ENCODE results near the gene CFAP43. TPM values are rescaled to one million over a fixed set of nuclear protein-coding genes. Genes with fewer than 3 reads are reported as not detected.
A peak's percentile ranks its signal among the peaks of the same experiment; 100 is the strongest.

CFAP43 gene
- total and polyA plus RNA-seq, 2 donors (not counting 1 experiment from before 2014, with no cell fraction given): under 0.01 to 0.10 TPM

- peaks cover 48% of the 10 kb centered on the region for H3K79me2 ChIP-seq (ENCODE audit: control insufficient read depth, insufficient read depth, low read length)
- peak; percentile 8 to 22 for DNase-seq (ENCODE audit: low read depth in 2 of 2)
- H3K27me3 ChIP-seq (ENCODE audit: control insufficient read depth, insufficient read depth, low read length): no peaks in the 10 kb centered on the region
- peak overlapping the region; percentile 73 to 91 (median 86) for H3K4me3 ChIP-seq (replicated peaks in 1 of 4; ENCODE audit: control extremely low read depth in 1 of 4, insufficient read depth in 1 of 4, low read depth in 3 of 4, low read length in 4 of 4)
- H3K9me3 ChIP-seq (ENCODE audit: control insufficient read depth, insufficient read depth, low read depth, low read length): no peaks in the 10 kb centered on the region
- peaks cover 2% of the 10 kb centered on the region for H4K20me1 ChIP-seq (ENCODE audit: control insufficient read depth, extremely low read depth, insufficient read depth, low read length)
- no peak overlapping the region for H2AFZ ChIP-seq (ENCODE audit: low read length)
- TF ChIP-seq CTCF (conservative IDR thresholded peaks at IDR 0.05 in 1 of 2, IDR thresholded peaks at IDR 0.05 in 1 of 2; ENCODE audit: low read depth in 1 of 2, low read length in 2 of 2) (no peak), EZH2 (IDR thresholded peaks at IDR 0.05; ENCODE audit: low read length, missing control alignments) (no peak)
- H3K27ac ChIP-seq (ENCODE audit: insufficient read depth, low read length): peak overlapping the region; percentile 96
- peak overlapping the region; percentile 29 for H3K9ac ChIP-seq (ENCODE audit: insufficient read depth, low read length)
- peaks cover 8% of the 10 kb centered on the region for H3K36me3 ChIP-seq (ENCODE audit: control insufficient read depth, insufficient read depth, low read length)
- peaks cover 17% of the 10 kb centered on the region for H3K4me1 ChIP-seq (ENCODE audit: control insufficient read depth, extremely low read depth, insufficient read depth, low read length)
- peak overlapping the region; percentile 91 for H3K4me2 ChIP-seq (ENCODE audit: extremely low read depth, insufficient read depth, low read length)
Observed at GRCh38 chr10:104256335-104256961, 24.3 kb upstream of the CFAP43 start.

GRCh38 chr10:104255311-104255981 lies 23.3 kb upstream of the CFAP43 start:
- no peaks in the 10 kb centered on the region for H3K27me3 ChIP-seq (ENCODE audit: control insufficient read depth, insufficient read depth, low read length)
- no peak overlapping the region for H2AFZ ChIP-seq (ENCODE audit: low read length)
- peak overlapping the region; percentile 96 for H3K27ac ChIP-seq (ENCODE audit: insufficient read depth, low read length)
- peaks cover 6% of the 10 kb centered on the region for H3K36me3 ChIP-seq (ENCODE audit: control insufficient read depth, insufficient read depth, low read length)
- peak overlapping the region; percentile 91 for H3K4me2 ChIP-seq (ENCODE audit: extremely low read depth, insufficient read depth, low read length)
- H3K9ac ChIP-seq (ENCODE audit: insufficient read depth, low read length): peak overlapping the region; percentile 96
- peaks cover under 1% of the 10 kb centered on the region for H4K20me1 ChIP-seq (ENCODE audit: control insufficient read depth, extremely low read depth, insufficient read depth, low read length)
- DNase-seq (ENCODE audit: low read depth in 2 of 2): peak; percentile 72 to 82
- no peaks in the 10 kb centered on the region for H3K9me3 ChIP-seq (ENCODE audit: control insufficient read depth, insufficient read depth, low read depth, low read length)
- peaks cover 44% of the 10 kb centered on the region for H3K79me2 ChIP-seq (ENCODE audit: control insufficient read depth, insufficient read depth, low read length)
- H3K4me3 ChIP-seq (replicated peaks in 1 of 4; ENCODE audit: control extremely low read depth in 1 of 4, insufficient read depth in 1 of 4, low read depth in 3 of 4, low read length in 4 of 4): peak overlapping the region; percentile 73 to 91 (median 86)
- H3K4me1 ChIP-seq (ENCODE audit: control insufficient read depth, extremely low read depth, insufficient read depth, low read length): peaks cover 10% of the 10 kb centered on the region
- TF ChIP-seq EZH2 (IDR thresholded peaks at IDR 0.05; ENCODE audit: low read length, missing control alignments): no peak
- TF ChIP-seq CTCF (conservative IDR thresholded peaks at IDR 0.05 in 1 of 2, IDR thresholded peaks at IDR 0.05 in 1 of 2; ENCODE audit: low read depth in 1 of 2, low read length in 2 of 2): no peak

- Histone ChIP-seq H3K4me1 (ENCODE audit: control insufficient read depth, extremely low read depth, insufficient read depth, low read length) (peaks cover 5% of the 10 kb centered on the region), H3K9ac (ENCODE audit: insufficient read depth, low read length) (peak within 1 kb of the TSS; percentile 96), H3K27me3 (ENCODE audit: control insufficient read depth, insufficient read depth, low read length) (no peaks in the 10 kb centered on the region), H2AFZ (ENCODE audit: low read length) (peak within 1 kb of the TSS; percentile 92), H3K79me2 (ENCODE audit: control insufficient read depth, insufficient read depth, low read length) (peaks cover 44% of the 10 kb centered on the region), H3K4me2 (ENCODE audit: extremely low read depth, insufficient read depth, low read length) (peak within 1 kb of the TSS; percentile 91), H3K4me3 (replicated peaks in 1 of 4; ENCODE audit: control extremely low read depth in 1 of 4, insufficient read depth in 1 of 4, low read depth in 3 of 4, low read length in 4 of 4) (peak within 1 kb of the TSS; percentile 73 to 91 (median 86)), H3K36me3 (ENCODE audit: control insufficient read depth, insufficient read depth, low read length) (peaks cover 4% of the 10 kb centered on the region), H4K20me1 (ENCODE audit: control insufficient read depth, extremely low read depth, insufficient read depth, low read length) (no peaks in the 10 kb centered on the region), H3K27ac (ENCODE audit: insufficient read depth, low read length) (peak within 1 kb of the TSS; percentile 96), H3K9me3 (ENCODE audit: control insufficient read depth, insufficient read depth, low read depth, low read length) (no peaks in the 10 kb centered on the region)
- DNase-seq (ENCODE audit: low read depth in 2 of 2): peak; percentile 74 to 77
- no peak for TF ChIP-seq EZH2 (IDR thresholded peaks at IDR 0.05; ENCODE audit: low read length, missing control alignments)
- TF ChIP-seq CTCF (conservative IDR thresholded peaks at IDR 0.05 in 1 of 2, IDR thresholded peaks at IDR 0.05 in 1 of 2; ENCODE audit: low read depth in 1 of 2, low read length in 2 of 2): no peak
Observed at GRCh38 chr10:104254493-104255310, 22.5 kb upstream of the CFAP43 start, which contains the start of gene GSTO1. GSTO1 (plus strand) TSS chr10:104254892; CDS start chr10:104254929, 37 bp downstream.

Data from fibroblast of lung (primary cell).